CD4-positive, alpha-beta T cell treated with Interleukin-6 at 100 ng/mL for 8 hours (primary cell): Measurements from ENCODE around the gene FUT1.
"Not testable (repeated sequence)": the region's sequence is repeated elsewhere in the genome, so short reads cannot be mapped to it uniquely, and the experiment has no call there.

ENCODE experiments used
- DNase-seq: peaks from one replicate; pipeline ENCODE4 v3.0.0-alpha.2; 2020; ENCODE audit warnings: mixed read lengths, low spot score

Gene FUT1

DNA sequence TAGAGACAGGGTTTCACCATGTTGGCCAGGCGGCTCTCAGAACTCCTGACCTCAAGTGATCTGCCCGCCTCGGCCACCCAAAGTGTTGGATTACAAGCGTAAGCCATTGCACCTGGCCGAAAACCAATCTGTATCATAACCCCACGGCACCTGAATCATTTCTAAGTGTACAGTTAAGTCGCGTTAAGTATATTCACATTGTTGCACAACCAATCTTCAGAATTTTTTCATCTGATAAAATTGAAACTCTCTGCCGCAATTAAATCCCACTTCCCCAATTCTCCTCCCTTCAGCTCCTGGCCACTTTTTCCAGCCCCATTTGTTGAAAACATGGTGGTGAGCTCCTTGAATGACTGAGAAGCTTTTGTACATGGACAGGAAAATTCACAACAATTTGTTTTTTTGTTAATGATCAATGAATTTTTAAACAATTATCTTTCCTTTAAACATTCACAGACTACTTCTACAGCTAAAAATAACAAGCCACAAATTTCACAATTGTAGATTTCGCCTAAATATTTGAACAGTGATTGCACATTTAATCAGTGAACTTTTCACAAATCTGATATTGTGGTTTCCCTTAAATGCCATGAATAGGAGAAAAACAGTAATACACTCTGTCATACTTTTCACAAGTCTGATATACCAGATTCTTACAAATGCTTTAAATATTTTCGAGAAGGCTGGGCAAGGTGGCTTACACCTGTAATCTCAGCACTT, 16.7 kb upstream of the FUT1 start:
- no peak for DNase-seq

DNA sequence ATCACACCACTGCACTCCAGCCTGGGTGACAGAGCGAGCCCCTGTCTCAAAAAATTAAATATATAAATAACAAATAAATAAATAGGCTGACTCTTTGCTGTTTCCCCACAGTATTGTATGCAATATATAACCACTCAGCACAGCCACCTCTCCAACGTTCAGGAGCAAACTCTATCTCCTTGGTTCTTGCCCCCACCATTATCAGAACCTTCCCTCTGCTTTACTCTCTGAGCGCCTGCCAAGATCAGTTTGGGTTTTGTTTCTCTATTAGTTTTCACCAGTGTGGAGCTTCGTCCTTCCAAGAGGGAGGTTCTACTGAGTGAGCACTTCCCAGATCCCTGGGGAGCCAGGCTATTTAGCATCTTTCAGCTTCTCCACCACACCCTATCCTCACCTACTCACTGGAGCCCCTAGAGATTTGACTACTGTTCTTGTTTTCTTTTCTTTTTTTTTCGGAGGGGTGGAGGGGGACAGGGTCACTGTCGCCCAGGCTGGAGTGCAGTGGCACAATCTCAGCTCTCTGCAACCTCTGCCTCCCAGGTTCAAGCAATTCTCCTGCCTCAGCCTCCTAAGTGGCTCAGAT, 15.8 kb upstream of the FUT1 start:
- DNase-seq, result not testable (repeated sequence)

DNA sequence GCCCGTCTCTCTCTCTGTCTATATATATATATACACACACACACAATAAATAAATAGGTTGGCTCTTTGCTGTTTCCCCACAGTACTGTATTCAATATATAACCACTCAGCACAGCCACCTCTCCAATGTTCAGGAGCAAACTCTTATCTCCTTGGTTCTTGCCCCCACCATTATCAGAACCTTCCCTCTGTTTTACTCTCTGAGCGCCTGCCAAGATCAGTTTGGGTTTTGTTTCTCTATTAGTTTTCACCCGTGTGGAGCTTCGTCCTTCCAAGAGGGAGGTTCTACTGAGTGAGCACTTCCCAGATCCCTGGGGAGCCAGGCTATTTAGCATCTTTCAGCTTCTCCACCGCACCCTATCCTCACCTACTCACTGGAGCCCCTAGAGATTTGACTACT, 13.4 kb upstream of the FUT1 start:
- DNase-seq, result not testable (repeated sequence)

DNA sequence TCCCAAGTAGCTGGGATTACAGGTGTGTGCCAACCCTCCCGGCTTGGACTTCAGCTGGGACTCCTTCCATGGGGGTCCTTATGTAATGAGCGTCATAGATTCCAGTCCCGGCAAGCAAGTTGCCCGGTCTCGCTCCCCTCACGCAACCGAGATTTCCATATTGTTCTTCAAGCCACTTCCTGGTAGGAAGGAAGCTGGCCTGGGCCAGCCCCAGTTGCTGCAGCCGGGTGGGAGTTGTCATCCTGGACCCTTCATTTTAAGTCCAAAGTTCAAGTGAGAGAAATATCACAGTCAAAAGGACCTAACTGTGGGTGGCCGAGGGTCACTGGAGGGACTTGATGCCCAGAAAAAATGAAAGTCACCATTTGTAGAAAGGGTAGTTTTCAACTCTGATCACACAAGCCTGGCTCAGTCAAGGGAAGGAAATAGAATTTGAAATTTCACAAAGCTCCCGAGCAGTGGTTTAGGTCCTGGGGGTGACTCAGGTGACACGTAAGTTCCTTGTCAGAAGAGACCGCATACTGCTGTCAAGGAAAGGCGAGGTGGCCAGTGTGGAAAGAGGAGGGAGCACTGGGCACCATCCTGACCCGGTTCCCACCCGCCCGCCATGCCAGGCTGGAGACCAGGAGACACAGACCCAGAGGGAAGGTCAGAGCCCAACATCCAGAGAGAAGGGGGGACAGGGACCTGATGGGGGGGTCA, 8.2 kb upstream of the FUT1 start:
- no peak for DNase-seq

DNA sequence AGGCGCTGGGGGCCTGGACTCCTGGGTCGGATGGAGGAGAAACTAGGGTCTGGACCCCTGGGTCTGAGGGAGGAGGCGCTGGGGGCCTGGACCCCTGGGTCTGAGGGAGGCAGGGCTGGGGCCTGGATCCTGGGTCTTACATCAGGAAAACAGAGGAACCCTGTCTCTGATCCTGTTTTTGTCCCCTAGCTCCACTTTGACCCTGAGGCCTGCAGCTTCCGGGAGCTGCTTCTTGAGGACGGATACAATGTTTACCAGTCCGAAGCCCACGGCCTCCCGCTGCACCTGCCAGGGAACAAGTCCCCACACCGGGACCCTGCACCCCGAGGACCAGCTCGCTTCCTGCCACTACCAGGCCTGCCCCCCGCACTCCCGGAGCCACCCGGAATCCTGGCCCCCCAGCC, 5.3 kb upstream of the FUT1 start:
- DNase-seq, result no peak

GRCh38 chr19:48757089-48757675, 4.7 kb upstream of the FUT1 start:
- no peak for DNase-seq

DNA sequence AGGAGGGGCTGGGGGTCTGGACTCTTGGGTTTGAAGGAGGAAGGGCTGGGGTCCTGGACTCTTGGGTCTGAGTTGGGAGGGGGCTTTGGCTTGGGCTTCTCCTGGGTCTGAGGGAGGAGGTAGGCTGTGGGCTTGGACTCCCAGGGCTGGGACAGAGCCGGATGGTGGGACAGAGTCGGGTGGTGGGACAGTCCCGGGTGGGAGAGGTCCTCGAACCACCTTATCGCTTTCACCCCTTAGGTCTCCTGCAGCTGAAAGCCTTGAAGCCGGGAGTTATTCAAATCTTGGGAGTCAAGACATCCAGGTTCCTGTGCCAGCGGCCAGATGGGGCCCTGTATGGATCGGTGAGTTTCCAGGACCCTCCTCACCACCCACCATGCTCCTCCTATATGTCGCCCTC, 4.2 kb upstream of the FUT1 start:
- DNase-seq, result no peak

GRCh38 chr19:48756212-48756611, 3.8 kb upstream of the FUT1 start:
- no peak for DNase-seq

- no peak for DNase-seq
Measured at GRCh38 chr19:48755787-48756186, 3.3 kb upstream of the FUT1 start.

DNA sequence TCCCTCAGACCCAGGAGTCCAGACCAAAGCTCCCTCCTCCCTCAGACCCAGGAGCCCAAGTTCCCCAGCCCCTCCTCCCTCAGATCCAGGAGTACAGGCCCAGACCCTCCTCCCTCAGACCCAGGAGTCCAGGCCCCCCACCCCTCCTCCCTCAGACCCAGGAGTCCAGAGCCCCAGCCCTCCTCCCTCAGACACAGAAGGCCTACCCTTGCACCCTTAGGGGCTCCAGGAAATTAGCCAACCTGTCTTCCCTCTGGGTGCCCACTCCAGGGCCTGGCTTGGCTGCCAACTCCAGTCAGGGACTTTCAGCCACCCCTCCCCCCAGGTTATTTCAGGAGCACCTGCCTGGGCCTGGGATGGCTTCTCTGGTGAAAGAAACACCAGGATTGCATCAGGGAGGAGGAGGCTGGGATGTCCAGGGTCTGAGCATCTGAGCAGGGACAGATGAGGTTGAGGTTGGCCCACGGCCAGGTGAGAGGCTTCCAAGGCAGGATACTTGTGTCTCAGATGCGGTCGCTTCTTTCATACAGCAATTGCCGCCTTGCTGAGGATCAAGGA, 2.7 kb upstream of the FUT1 start, which contains the start of gene FGF21:
TSS of gene FGF21 (plus strand) at position 441 of the 558 bp plus-strand sequence. CDS start 713 bp downstream, outside the sequence.
- no peak for DNase-seq

GRCh38 chr19:48751845-48752495, 471 bp downstream of the FUT1 start:
- DNase-seq, result no peak

GRCh38 chr19:48750771-48751504, 1.5 kb downstream of the FUT1 start:
- DNase-seq, result no peak

DNA sequence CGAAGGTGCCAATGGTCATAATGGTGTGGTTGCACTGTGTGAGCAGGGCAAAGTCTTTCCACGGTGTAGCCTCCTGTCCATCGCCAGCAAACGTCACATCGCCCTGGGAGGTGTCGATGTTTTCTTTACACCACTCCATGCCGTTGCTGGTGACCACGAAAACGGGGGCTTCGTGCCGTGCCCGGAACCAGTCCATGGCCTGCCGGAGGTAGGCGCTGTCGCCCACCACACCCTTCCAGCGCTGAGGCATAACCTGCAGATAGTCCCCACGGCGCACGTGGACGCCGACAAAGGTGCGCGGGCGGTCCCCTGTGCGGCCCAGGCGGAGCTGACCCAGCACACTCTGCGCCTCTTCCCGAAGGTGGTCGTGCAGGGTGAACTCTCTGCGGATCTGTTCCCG, 2.1 kb downstream of the FUT1 start:
- DNase-seq, result no peak

GRCh38 chr19:48749571-48750198, 2.8 kb downstream of the FUT1 start:
- DNase-seq, result no peak

GRCh38 chr19:48746738-48747575, 5.5 kb downstream of the FUT1 start, which contains the start of gene IZUMO1:
Gene IZUMO1, minus strand, starts transcription at chr19:48746909. Its CDS starts 1,050 bp downstream, at chr19:48745859.
- peak; percentile 47 for DNase-seq

DNA sequence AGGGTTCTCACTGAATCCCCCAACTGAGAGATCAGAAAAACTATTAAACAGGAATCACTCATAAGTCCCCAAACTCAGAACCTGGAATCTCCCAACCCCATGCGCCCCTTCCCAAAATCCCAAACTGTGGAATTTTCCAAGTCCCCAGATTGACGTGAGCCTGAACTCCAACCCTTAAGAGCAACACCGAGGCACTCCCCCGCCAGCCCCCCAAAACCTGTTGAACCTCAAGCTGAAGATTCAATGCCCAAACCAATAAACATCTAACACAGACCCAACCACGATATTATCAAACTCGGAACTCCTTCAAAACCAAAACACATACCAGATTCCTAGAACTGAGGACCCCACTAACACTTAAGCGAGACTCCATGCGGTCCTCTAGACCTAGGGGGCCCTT, 6.3 kb downstream of the FUT1 start:
- no peak for DNase-seq

- DNase-seq, result peak; percentile 56
Measured at GRCh38 chr19:48745208-48745995, 7.0 kb downstream of the FUT1 start.

DNA sequence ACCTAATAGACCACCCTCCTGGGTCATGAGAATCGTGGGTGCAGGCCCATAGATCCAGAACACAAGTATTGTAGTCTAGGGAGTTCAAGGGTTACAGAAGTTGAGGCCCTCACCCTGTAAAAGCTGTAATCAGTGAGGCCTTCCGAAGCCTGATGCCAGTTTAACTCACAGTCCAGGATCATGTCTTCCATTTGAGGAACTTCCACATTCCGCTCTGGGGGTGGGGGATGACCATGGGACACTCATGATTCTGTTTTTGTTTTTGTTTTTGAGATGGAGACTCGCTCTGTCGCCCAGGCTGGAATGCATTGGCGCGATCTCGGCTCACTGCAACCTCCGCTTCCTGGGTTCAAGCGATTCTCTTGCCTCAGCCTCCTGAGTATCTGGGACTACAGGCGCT, 10.3 kb downstream of the FUT1 start:
- no peak for DNase-seq
